HG03064 (cell line): ENCODE data around the gene PILRB.

ENCODE experiments used
- ATAC-seq: cut with Tn5 transposase; IDR thresholded peaks from one replicate; pipeline ENCODE4 v1.9.1; 2021; ENCODE audit warnings: low read depth; ENCODE audit not compliant: unreplicated experiment

Gene PILRB

GRCh38 chr7:100400656-100401055 lies 42.7 kb downstream of the PILRB start:
- ATAC-seq, result no peak

GRCh38 chr7:100401811-100402210 lies 43.9 kb downstream of the PILRB start:
- ATAC-seq, result no peak

DNA sequence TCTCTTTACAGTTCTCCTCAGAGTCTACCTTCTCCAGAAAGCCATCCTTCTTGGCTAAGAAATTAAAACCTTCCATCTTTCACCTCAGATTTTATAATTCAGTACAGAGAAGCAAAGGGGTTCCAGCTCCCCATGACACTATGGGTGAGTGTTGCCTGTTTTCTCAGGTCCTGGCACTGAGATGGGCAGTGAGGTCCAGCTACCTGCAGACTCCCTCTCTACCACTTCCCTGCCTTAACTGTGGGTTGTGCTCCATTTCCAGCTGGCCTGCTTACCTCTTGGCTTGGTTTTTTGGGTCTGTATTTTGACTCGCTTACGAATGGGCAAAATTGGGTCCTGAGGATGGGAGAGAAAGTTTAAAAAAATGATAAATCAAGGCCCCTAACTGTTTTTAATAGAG lies 44.3 kb downstream of the PILRB start:
- no peak for ATAC-seq

GRCh38 chr7:100406767-100407166 lies 48.9 kb downstream of the PILRB start:
- ATAC-seq, result no peak

DNA sequence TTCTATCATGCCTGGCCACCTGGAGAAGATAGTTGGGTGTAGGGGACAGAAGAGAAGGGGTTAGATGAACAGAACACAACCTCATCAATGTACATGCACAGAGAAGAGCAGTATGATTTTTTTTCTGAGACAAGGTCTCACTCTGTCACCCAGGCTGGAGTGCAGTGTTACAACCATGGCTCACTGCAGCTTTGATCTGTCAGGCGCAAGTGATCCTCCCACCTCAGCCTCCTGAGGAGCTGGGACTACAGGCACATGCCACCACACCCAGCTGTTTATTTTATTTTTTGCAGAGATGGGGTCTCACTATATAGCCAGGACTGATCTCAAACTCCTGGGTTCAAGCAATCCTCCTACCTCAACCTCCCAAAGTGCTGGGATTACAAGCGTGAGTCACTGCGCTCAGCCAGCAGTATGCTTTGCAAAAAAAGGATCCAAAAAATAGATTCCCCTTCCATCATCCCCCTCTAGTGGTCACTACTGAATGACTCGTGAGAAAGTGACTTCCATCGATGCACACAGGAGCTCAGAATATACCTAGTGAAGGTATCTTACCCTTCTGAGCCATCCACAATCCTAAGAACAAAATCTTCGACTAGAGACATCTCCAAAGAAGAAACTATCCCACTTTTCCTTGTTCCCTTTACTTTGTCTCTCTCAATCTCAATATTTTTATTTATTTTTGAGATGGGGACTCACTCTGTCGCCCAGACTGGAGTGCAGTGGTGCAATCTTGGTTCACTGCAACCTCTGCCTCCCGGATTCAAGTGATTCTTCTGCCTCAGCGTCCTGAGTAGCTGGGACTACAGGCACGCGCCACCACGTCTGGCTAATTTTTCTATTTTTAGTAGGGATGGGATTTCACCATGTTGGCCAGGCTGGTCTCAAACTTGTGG lies 49.6 kb downstream of the PILRB start:
- ATAC-seq, result no peak

- ATAC-seq, result no peak
Measured at GRCh38 chr7:100411101-100411500, 53.2 kb downstream of the PILRB start.

DNA sequence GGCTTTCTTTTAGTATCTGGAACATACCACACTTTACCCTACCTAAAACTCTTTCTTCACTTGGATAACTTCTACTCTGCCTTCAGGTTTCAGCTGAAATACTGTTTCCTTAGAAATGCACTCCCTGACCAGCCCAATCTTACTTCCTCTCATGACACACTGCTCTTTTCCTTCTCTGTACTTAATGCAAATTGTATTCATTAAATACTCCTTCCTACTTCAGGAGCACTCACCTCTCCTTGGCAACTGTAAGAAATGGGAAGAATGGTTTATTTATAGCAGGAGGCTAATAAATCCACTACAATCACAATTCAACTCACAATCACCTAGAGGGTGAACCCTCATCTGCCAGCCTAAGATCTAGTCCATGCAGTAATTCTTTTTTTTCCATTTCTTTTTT lies 55.4 kb downstream of the PILRB start:
- ATAC-seq, result no peak

DNA sequence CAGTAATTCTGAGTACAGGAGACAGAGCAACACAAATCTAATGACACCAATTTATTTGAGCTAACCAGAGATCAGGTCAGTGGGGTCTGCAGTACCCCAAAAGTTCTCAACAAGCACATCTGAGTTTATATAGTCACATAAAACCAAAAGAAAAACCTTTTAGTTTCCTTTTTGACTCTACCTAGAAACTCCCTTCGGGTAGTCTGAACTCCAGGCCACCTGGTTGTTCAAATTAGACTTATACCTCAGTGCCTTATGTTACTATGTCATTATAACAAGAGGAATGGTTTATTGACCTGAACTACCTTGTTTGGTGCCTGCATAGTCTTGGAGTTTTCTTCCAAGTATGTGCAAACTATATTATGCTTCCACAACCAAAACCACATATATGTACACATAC lies 56.0 kb downstream of the PILRB start:
- no peak for ATAC-seq

DNA sequence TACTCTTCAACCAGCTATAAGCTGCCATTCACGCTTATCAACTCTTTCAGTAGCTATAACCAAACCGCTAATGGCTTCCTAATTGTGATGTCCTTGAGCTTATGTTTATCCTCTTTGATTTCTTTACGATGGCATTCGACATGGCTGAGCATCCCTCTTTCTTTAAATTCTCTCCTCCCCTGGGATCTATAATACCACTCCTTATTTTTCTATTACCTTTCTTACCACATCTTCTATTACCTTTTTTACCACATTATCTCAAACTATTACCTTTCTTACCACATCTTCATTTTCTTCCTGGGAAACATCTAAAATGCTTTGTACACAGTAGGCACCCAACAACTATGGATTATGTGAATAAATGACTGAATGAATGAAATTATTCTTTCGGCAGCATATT lies 57.5 kb downstream of the PILRB start:
- ATAC-seq, result no peak
